KMS-11 (cell line): ENCODE results near the gene GID4.

Experiments used
- H2AFZ ChIP-seq: fragments of 200-600 bp; sonication (generic); 2 replicates; pipeline ENCODE4 v1.6.1; 2016; ENCODE audit warnings: antibody characterized with exemption, mixed run types, low read depth
- H3K27ac ChIP-seq: fragments of 200-600 bp; sonication (generic); 2 replicates; pipeline ENCODE4 v1.6.1; 2016; ENCODE audit warnings: mild to moderate bottlenecking, mixed run types
- H3K27me3 ChIP-seq: fragments of 200-600 bp; sonication (generic); 2 replicates; pipeline ENCODE4 v1.6.1; 2017; ENCODE audit warnings: mild to moderate bottlenecking, low read depth, mixed run types, moderate library complexity; ENCODE audit not compliant: insufficient read depth
- H3K36me3 ChIP-seq: fragments of 200-600 bp; sonication (generic); 2 replicates; pipeline ENCODE4 v1.6.1; 2017; ENCODE audit warnings: mild to moderate bottlenecking, mixed run types; ENCODE audit not compliant: insufficient read depth
- H3K4me1 ChIP-seq: fragments of 200-600 bp; sonication (generic); 2 replicates; pipeline ENCODE4 v1.6.1; 2016; ENCODE audit warnings: mild to moderate bottlenecking, low read depth, mixed run types; ENCODE audit not compliant: poor library complexity, severe bottlenecking
- H3K4me2 ChIP-seq: fragments of 200-600 bp; sonication (generic); 2 replicates; pipeline ENCODE4 v1.7.0; 2016; ENCODE audit warnings: mild to moderate bottlenecking, mixed run types
- H3K4me3 ChIP-seq: fragments of 200-600 bp; sonication (generic); IDR thresholded peaks from 2 replicates; pipeline ENCODE4 v1.6.1; 2017; ENCODE audit warnings: low read depth, low read length, mixed read lengths; ENCODE audit not compliant: insufficient read depth
- H3K79me2 ChIP-seq: fragments of 200-600 bp; sonication (generic); 2 replicates; pipeline ENCODE4 v1.6.1; 2016; ENCODE audit warnings: low read depth, mixed run types; ENCODE audit not compliant: insufficient read depth
- H3K9ac ChIP-seq: fragments of 200-600 bp; sonication (generic); 2 replicates; pipeline ENCODE4 v1.6.1; 2016; ENCODE audit warnings: mild to moderate bottlenecking, mixed run types
- H4K20me1 ChIP-seq: fragments of 200-600 bp; sonication (generic); 2 replicates; pipeline ENCODE4 v1.6.1; 2016; ENCODE audit warnings: mild to moderate bottlenecking, mixed run types; ENCODE audit not compliant: insufficient read depth
- CTCF ChIP-seq: fragments of 200-600 bp; sonication (generic); conservative IDR thresholded peaks from 2 replicates; pipeline ENCODE4 v1.6.1; 2017; ENCODE audit warnings: low read depth, mild to moderate bottlenecking, antibody characterized with exemption, low read length, moderate library complexity, mixed read lengths

The GID4 gene

GRCh38 chr17:18025241-18025944 lies 13.8 kb upstream of the GID4 start:
- Histone ChIP-seq H3K36me3 (no peaks in the 10 kb centered on the region), H2AFZ (no peak overlapping the region), H3K4me2 (no peak overlapping the region), H3K9ac (no peak overlapping the region), H4K20me1 (no peaks in the 10 kb centered on the region), H3K4me1 (no peaks in the 10 kb centered on the region), H3K27ac (no peak overlapping the region), H3K4me3 (no peak overlapping the region), H3K27me3 (no peaks in the 10 kb centered on the region), H3K79me2 (no peaks in the 10 kb centered on the region)
- no peak for TF ChIP-seq CTCF

- Histone ChIP-seq H3K27ac (no peak overlapping the region), H3K4me2 (no peak overlapping the region), H3K79me2 (no peaks in the 10 kb centered on the region), H4K20me1 (no peaks in the 10 kb centered on the region), H3K9ac (no peak overlapping the region), H3K4me3 (no peak overlapping the region), H3K36me3 (no peaks in the 10 kb centered on the region), H3K4me1 (no peaks in the 10 kb centered on the region), H2AFZ (no peak overlapping the region), H3K27me3 (no peaks in the 10 kb centered on the region)
- TF ChIP-seq CTCF: no peak
Observed at GRCh38 chr17:18025945-18026776, 13.0 kb upstream of the GID4 start.

- H3K36me3 ChIP-seq: no peaks in the 10 kb centered on the region
- H3K27ac ChIP-seq: no peak overlapping the region
- H3K4me2 ChIP-seq: no peak overlapping the region
- no peaks in the 10 kb centered on the region for H3K27me3 ChIP-seq
- H3K79me2 ChIP-seq: no peaks in the 10 kb centered on the region
- H3K4me1 ChIP-seq: no peaks in the 10 kb centered on the region
- TF ChIP-seq CTCF: no peak
- H2AFZ ChIP-seq: no peak overlapping the region
- H3K9ac ChIP-seq: no peak overlapping the region
- H3K4me3 ChIP-seq: no peak overlapping the region
- H4K20me1 ChIP-seq: no peaks in the 10 kb centered on the region
Observed at GRCh38 chr17:18027280-18027679, 11.9 kb upstream of the GID4 start.

GRCh38 chr17:18028114-18028951 lies 10.9 kb upstream of the GID4 start:
- Histone ChIP-seq H4K20me1 (no peaks in the 10 kb centered on the region), H3K9ac (no peak overlapping the region), H3K79me2 (no peaks in the 10 kb centered on the region), H3K36me3 (no peaks in the 10 kb centered on the region), H3K4me1 (peaks cover 7% of the 10 kb centered on the region), H3K27ac (no peak overlapping the region), H3K27me3 (no peaks in the 10 kb centered on the region), H3K4me3 (no peak overlapping the region), H2AFZ (no peak overlapping the region), H3K4me2 (no peak overlapping the region)
- TF ChIP-seq CTCF: no peak
